ENCODE measurements around the gene VPS9D1. TPM values are rescaled to one million over a fixed set of nuclear protein-coding genes. Genes with fewer than 3 reads are reported as not detected.
A peak's percentile ranks its signal among the peaks of the same experiment; 100 is the strongest.

Gene VPS9D1
- total RNA-seq, 4 donors from 2014 or later: 7.1 to 25.0 (median 13.8) TPM

DNA sequence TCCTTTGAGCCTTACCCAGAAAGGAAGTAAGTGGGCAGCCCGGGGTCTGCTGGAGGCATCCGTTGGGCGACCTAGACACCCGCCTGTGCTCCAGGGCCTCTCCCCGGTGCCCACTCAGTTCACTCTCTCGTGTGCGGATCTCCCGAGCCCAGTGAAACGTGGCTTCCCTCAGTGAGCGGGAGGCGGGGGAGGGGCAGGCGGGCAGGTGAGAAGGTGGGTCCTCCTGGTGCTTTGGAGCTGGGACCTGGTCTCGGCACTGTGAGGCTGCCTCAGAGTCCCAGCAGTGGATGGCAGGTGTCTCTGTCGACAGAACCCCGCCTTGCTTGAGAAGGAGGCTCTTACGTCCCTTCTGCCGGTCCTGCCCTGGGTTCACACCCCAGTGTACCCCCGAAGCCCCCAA, 8.6 kb upstream of the VPS9D1 start:
- no peaks in the 10 kb centered on the region for H3K27me3 ChIP-seq
- H3K9me3 ChIP-seq: no peaks in the 10 kb centered on the region
- no peak overlapping the region for H3K4me3 ChIP-seq
- peaks cover 2 to 29% (median 2%) of the 10 kb centered on the region in 3 donors for H3K4me1 ChIP-seq
- H3K27ac ChIP-seq: no peak overlapping the region
- peaks cover 44 to 100% (median 72%) of the 10 kb centered on the region in 3 donors for H3K36me3 ChIP-seq
- no peak for TF ChIP-seq POLR2A (IDR thresholded peaks at IDR 0.05)
- TF ChIP-seq, protein P1, sequence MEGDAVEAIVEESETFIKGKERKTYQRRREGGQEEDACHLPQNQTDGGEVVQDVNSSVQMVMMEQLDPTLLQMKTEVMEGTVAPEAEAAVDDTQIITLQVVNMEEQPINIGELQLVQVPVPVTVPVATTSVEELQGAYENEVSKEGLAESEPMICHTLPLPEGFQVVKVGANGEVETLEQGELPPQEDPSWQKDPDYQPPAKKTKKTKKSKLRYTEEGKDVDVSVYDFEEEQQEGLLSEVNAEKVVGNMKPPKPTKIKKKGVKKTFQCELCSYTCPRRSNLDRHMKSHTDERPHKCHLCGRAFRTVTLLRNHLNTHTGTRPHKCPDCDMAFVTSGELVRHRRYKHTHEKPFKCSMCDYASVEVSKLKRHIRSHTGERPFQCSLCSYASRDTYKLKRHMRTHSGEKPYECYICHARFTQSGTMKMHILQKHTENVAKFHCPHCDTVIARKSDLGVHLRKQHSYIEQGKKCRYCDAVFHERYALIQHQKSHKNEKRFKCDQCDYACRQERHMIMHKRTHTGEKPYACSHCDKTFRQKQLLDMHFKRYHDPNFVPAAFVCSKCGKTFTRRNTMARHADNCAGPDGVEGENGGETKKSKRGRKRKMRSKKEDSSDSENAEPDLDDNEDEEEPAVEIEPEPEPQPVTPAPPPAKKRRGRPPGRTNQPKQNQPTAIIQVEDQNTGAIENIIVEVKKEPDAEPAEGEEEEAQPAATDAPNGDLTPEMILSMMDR (IDR thresholded peaks at IDR 0.05): no peak
- no peak for DNase-seq
- intact Hi-C loops (cut with DNase I): no loop called here
- 88 to 98% methylated on average over 9 to 13 of the region's 18 CpGs for WGBS, 2 donors

GRCh38 chr16:89727406-89728120, 6.9 kb upstream of the VPS9D1 start:
- no peaks in the 10 kb centered on the region for H3K9me3 ChIP-seq
- H3K27ac ChIP-seq: no peak overlapping the region
- 84 to 90% methylated on average over 9 to 10 of the region's 17 CpGs for WGBS, 2 donors
- peaks cover 30 to 97% (median 60%) of the 10 kb centered on the region in 3 donors for H3K36me3 ChIP-seq
- H3K27me3 ChIP-seq: no peaks in the 10 kb centered on the region
- no peak for TF ChIP-seq POLR2A (IDR thresholded peaks at IDR 0.05)
- TF ChIP-seq, protein P1 (IDR thresholded peaks at IDR 0.05): no peak
- no peak overlapping the region for H3K4me3 ChIP-seq
- H3K4me1 ChIP-seq: peaks cover 19 to 46% (median 20%) of the 10 kb centered on the region in 3 donors
- DNase-seq: no peak
- intact Hi-C loops (cut with DNase I): no loop called here

- Histone ChIP-seq H3K36me3 (peaks cover 6 to 57% (median 31%) of the 10 kb centered on the region in 3 donors), H3K9me3 (no peaks in the 10 kb centered on the region), H3K4me3 (peak overlapping the region; percentile 58 to 96 (median 84)), H3K27me3 (no peaks in the 10 kb centered on the region), H3K4me1 (peaks cover 35 to 74% (median 36%) of the 10 kb centered on the region in 3 donors), H3K27ac (peak overlapping the region; percentile 87 to 99 (median 96))
- WGBS, 2 donors: 36 to 84% methylated on average over 4 to 6 of the region's 30 CpGs
- TF ChIP-seq POLR2A (IDR thresholded peaks at IDR 0.05): no peak
- TF ChIP-seq, protein P1 (IDR thresholded peaks at IDR 0.05): no peak
- DNase-seq: no peak
- intact Hi-C loops (cut with DNase I): no loop called here
Measured at GRCh38 chr16:89723279-89724250, 2.9 kb upstream of the VPS9D1 start.

DNA sequence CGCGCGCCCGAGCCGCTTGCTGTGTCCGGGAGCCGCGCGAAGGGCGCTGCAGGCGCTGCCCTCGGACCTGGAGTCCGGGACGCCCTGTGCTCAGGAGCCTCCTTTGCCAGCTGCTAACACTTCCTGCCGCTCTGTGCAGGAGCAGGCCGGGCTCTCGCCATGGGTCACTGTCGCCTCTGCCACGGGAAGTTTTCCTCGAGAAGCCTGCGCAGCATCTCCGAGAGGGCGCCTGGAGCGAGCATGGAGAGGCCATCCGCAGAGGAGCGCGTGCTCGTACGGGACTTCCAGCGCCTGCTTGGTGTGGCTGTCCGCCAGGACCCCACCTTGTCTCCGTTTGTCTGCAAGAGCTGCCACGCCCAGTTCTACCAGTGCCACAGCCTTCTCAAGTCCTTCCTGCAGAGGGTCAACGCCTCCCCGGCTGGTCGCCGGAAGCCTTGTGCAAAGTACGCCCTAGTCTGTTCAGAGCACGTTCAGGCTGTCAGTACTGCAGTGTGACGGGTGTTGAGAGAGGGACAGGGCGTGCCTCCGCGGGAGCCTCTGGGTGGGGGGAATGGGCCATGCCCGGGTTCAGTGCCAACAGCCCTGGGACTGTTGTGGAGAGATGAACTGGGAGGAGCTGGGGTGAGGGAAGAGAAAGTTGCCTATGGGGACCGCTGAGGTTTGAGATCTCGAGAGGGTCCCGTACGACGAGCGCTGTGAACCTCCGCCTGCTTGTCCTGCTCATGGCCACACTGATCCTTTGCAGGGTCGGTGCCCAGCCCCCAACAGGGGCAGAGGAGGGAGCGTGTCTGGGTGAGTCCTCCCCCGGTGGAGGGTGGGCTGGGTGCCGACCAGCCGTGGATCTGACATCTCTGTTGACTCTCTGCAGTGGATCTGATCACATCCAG, 1.9 kb upstream of the VPS9D1 start:
- H3K27ac ChIP-seq: peak overlapping the region; percentile 87 to 99 (median 96)
- H3K36me3 ChIP-seq: peaks cover 2 to 50% (median 25%) of the 10 kb centered on the region in 3 donors
- H3K27me3 ChIP-seq: no peaks in the 10 kb centered on the region
- DNase-seq: peak; percentile 46
- H3K4me1 ChIP-seq: peaks cover 35 to 81% (median 36%) of the 10 kb centered on the region in 3 donors
- intact Hi-C loops (cut with DNase I): no loop called here
- WGBS, 2 donors: 17 to 20% methylated on average over 16 to 23 of the region's 56 CpGs
- TF ChIP-seq, protein P1 (IDR thresholded peaks at IDR 0.05): no peak
- TF ChIP-seq POLR2A (IDR thresholded peaks at IDR 0.05): peak in 2 of 4 donors; percentile 32 to 56
- H3K9me3 ChIP-seq: no peaks in the 10 kb centered on the region
- H3K4me3 ChIP-seq: peak overlapping the region; percentile 58 to 96 (median 84)
